GM12878 (cell line): ENCODE measurements around the gene LMF1. TPM values are rescaled to one million over a fixed set of nuclear protein-coding genes. Genes with fewer than 3 reads are reported as not detected.

ENCODE experiments used
- ATAC-seq: fragments of 200-7000 bp; cut with Tn5 transposase; 3 replicates; pipeline ENCODE4 v1.9.1; 2020; ENCODE audit warnings: mild to moderate bottlenecking, moderate library complexity
- BruUV-seq: library from RNA; stranded (reverse); fragments of 400-500 nt; replicated peaks from 2 replicates; lab custom pipeline; 2021; lab: Mats Ljungman, UMichigan
- CTCF ChIA-PET: fragments of 300-600 bp; sonication (Branson Sonifier 250); formaldehyde crosslinking; extraction: SDS; loops from one replicate; lab custom pipeline; 2021; ENCODE audit warnings: inconsistent platforms; lab: Yijun Ruan, JAX
- POLR2A ChIA-PET: fragments of 350-600 bp; formaldehyde crosslinking; extraction: SDS; loops from one replicate; lab custom pipeline; 2021; ENCODE audit warnings: inconsistent platforms; lab: Charles Lee
- RAD21 ChIA-PET: fragments of 300-600 bp; sonication (Branson Sonifier 250); formaldehyde crosslinking; loops from one replicate; lab custom pipeline; 2023; ENCODE audit warnings: antibody characterized with exemption; ENCODE audit not compliant: unreplicated experiment; lab: Charles Lee
- SMC1A ChIA-PET: fragments of 300-600 bp; sonication (Branson Sonifier 250); formaldehyde crosslinking; loops from one replicate; lab custom pipeline; 2023; ENCODE audit not compliant: unreplicated experiment, uncharacterized antibody; lab: Charles Lee
- DNase-seq: peaks from one replicate; pipeline ENCODE4 v3.0.0-alpha.2; 2011; ENCODE audit warnings: low read depth, low spot score
- FAIRE-seq: peaks from 3 replicates; lab custom pipeline; 2011; peaks lifted over from hg19 to GRCh38; lab: Jason Lieb, UNC
- H2AFZ ChIP-seq: 2 replicates; pipeline ENCODE4 v1.6.0; 2011; ENCODE audit warnings: low read depth, low read length, control low read depth; ENCODE audit not compliant: control insufficient read depth
- H3K27ac ChIP-seq: 2 replicates; pipeline ENCODE4 v1.5.1; 2011; ENCODE audit warnings: control low read depth; ENCODE audit not compliant: control insufficient read depth, insufficient read depth
- H3K27me3 ChIP-seq, 2 experiments: replicated peaks in 1 of 2; 2 replicates each; pipeline versions ENCODE4 v1.6.0 to v1.6.1; 2011; ENCODE audit warnings: low read length in 1 of 2; ENCODE audit not compliant: control insufficient read depth in 2 of 2, insufficient read depth in 2 of 2
- H3K36me3 ChIP-seq, 2 experiments: 2 replicates each; pipeline ENCODE4 v1.5.1; 2011; ENCODE audit warnings: low read length in 1 of 2; ENCODE audit not compliant: control insufficient read depth in 2 of 2, insufficient read depth in 2 of 2
- H3K4me1 ChIP-seq: 2 replicates; pipeline ENCODE4 v1.6.1; 2011; ENCODE audit warnings: mild to moderate bottlenecking, low read length, moderate library complexity, mixed read lengths; ENCODE audit not compliant: control insufficient read depth, insufficient read depth
- H3K4me2 ChIP-seq: 2 replicates; pipeline ENCODE4 v1.6.0; 2011; ENCODE audit warnings: control low read depth; ENCODE audit not compliant: control insufficient read depth, insufficient read depth
- H3K4me3 ChIP-seq: fragments of 200-600 bp; sonication (generic); 2 replicates; pipeline ENCODE4 v1.5.1; 2016
- H3K79me2 ChIP-seq: 2 replicates; pipeline ENCODE4 v1.6.0; 2011; ENCODE audit warnings: low read length; ENCODE audit not compliant: control insufficient read depth, insufficient read depth
- H3K9ac ChIP-seq: 2 replicates; pipeline ENCODE4 v1.8.0; 2011; ENCODE audit warnings: low read length, control low read depth, mixed read lengths; ENCODE audit not compliant: control insufficient read depth, insufficient read depth
- H3K9me3 ChIP-seq: replicated peaks from 3 replicates; pipeline ENCODE4 v1.5.1; 2011; ENCODE audit warnings: mild to moderate bottlenecking, low read length; ENCODE audit not compliant: control insufficient read depth, insufficient read depth
- H4K20me1 ChIP-seq: 2 replicates; pipeline ENCODE4 v1.6.0; 2011; ENCODE audit not compliant: control insufficient read depth, insufficient read depth
- ATF7 ChIP-seq: fragments of 450-650 bp; IDR thresholded peaks from 2 replicates; pipeline ENCODE4 v1.6.1; 2016; ENCODE audit warnings: low read depth, mild to moderate bottlenecking
- ESRRA ChIP-seq: IDR thresholded peaks from 2 replicates; pipeline ENCODE4 v1.6.1; 2012; ENCODE audit warnings: mild to moderate bottlenecking, low read length, improper control_type of control experiment
- FOXM1 ChIP-seq: IDR thresholded peaks from 2 replicates; pipeline ENCODE4 v1.6.1; 2012; ENCODE audit warnings: low read depth, mild to moderate bottlenecking, inconsistent platforms, low read length, moderate library complexity
- GATAD2B ChIP-seq: fragments of 450-650 bp; conservative IDR thresholded peaks from 2 replicates; pipeline ENCODE4 v1.6.1; 2017; ENCODE audit warnings: low read depth, mild to moderate bottlenecking, moderate library complexity
- REST ChIP-seq: IDR thresholded peaks from 2 replicates; pipeline ENCODE4 v1.6.1; 2012; ENCODE audit warnings: mild to moderate bottlenecking, low read depth, low read length
- TARDBP ChIP-seq: IDR thresholded peaks from 2 replicates; pipeline ENCODE4 v1.6.1; 2016; ENCODE audit warnings: borderline replicate concordance
- WGBS: methylation state at CpG from one replicate; pipeline ENCODE4 v1.1.6; 2016; ENCODE audit warnings: low lambda C conversion rate; ENCODE audit not compliant: insufficient replicate concordance, insufficient coverage; ENCODE audit errors: missing lambda C conversion rate; 5-methylcytosine and 5-hydroxymethylcytosine counted together
- in situ Hi-C: fragments of 300-500 bp; cut with MboI; formaldehyde crosslinking; loops from 9 replicates; pipeline ENCODE4 v1.14.3; 2018; ENCODE audit warnings: mixed read lengths
- intact Hi-C: fragments of 100-400 bp; cut with micrococcal nuclease; formaldehyde crosslinking; loops from one replicate; pipeline ENCODE4 v1.14.2; 2022; ENCODE audit not compliant: unreplicated experiment
- polyA plus RNA-seq, 11 experiments: library from polyadenylated mRNA; depleted of rRNA in 4 of 11; unstranded in 6 of 11; stranded (reverse) in 5 of 11; fragments of >200 nt; fragmentation: Nextera tagmentation in 4 of 11; fragmentation: Illumina TruSeq in 1 of 11; extraction: Ambion mirVana in 4 of 11; extraction: Trizol in 1 of 11; gene quantifications; 1 replicate in 1 of 11; 2 replicates in 10 of 11; pipeline versions ENCODE4 v1.2.1 to v1.2.3, GENCODE V29; 2011 to 2016; ENCODE audit warnings: inconsistent platforms in 2 of 11, missing spikeins in 2 of 11, low read depth in 1 of 11
- total RNA-seq, 4 experiments: library from RNA; depleted of rRNA in 3 of 4; stranded (reverse); fragments of >200 nt in 3 of 4; fragmentation: Illumina TruSeq in 1 of 4; extraction: Trizol in 1 of 4; gene quantifications; 2 replicates each; pipeline versions ENCODE4 v1.2.1 to v1.2.3, GENCODE V29; 2013 to 2021
- TF ChIP-seq, protein P1 (sequence below): fragments of 450-650 bp; IDR thresholded peaks from 2 replicates; pipeline ENCODE4 v1.6.1; 2017; ENCODE audit warnings: low read depth, mild to moderate bottlenecking, moderate library complexity
- TF ChIP-seq, protein P2 (sequence below): fragments of 450-650 bp; IDR thresholded peaks from 2 replicates; pipeline ENCODE4 v1.6.1; 2018; ENCODE audit warnings: borderline replicate concordance, mild to moderate bottlenecking; ENCODE audit not compliant: partially characterized antibody

The LMF1 gene
- total and polyA plus RNA-seq, 10 of the 15 experiments (the other 5 are each of a cell fraction or from before 2014, with no cell fraction given): 0.18 to 3.2 (median 1.4) TPM; not detected in 1

DNA sequence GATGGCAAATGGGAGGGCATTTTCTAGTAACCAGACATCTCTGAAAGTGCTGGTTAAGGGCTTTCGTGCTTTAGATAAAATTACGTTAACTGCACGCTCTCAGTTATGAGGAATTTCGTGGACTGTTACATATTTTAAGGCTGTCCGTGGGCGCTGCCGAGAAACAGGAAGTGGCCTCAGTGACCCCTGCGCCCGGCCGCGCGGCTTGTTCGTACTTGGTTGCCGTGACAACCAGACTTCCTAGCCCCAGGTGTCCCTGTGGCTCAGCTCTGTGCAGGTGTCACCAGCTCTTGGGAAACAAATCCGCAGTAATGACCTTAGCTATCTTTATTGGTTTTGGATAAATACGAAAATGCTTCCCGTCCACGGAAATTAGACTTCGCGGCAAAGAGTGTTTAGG lies 52.7 kb downstream of the LMF1 start:
- FAIRE-seq: no peak
- Histone ChIP-seq H3K9me3 (peaks cover 4% of the 10 kb centered on the region; the same call in 1 of the 3 replicates), H3K36me3 (no peaks in the 10 kb centered on the region), H4K20me1 (no peaks in the 10 kb centered on the region), H3K9ac (no peak overlapping the region), H3K79me2 (no peaks in the 10 kb centered on the region), H3K27ac (no peak overlapping the region), H3K27me3 (no peaks in the 10 kb centered on the region), H3K4me1 (no peaks in the 10 kb centered on the region), H3K4me3 (no peak overlapping the region), H2AFZ (no peak overlapping the region), H3K4me2 (no peak overlapping the region)
- WGBS: 80% methylated on average over 20 of the region's 20 CpGs
- TF ChIP-seq ATF7 (no peak), GATAD2B (no peak), TARDBP (no peak), FOXM1 (no peak), REST (no peak), ESRRA (no peak)
- TF ChIP-seq, protein P1, sequence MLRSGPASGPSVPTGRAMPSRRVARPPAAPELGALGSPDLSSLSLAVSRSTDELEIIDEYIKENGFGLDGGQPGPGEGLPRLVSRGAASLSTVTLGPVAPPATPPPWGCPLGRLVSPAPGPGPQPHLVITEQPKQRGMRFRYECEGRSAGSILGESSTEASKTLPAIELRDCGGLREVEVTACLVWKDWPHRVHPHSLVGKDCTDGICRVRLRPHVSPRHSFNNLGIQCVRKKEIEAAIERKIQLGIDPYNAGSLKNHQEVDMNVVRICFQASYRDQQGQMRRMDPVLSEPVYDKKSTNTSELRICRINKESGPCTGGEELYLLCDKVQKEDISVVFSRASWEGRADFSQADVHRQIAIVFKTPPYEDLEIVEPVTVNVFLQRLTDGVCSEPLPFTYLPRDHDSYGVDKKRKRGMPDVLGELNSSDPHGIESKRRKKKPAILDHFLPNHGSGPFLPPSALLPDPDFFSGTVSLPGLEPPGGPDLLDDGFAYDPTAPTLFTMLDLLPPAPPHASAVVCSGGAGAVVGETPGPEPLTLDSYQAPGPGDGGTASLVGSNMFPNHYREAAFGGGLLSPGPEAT: no peak
- TF ChIP-seq, protein P2, sequence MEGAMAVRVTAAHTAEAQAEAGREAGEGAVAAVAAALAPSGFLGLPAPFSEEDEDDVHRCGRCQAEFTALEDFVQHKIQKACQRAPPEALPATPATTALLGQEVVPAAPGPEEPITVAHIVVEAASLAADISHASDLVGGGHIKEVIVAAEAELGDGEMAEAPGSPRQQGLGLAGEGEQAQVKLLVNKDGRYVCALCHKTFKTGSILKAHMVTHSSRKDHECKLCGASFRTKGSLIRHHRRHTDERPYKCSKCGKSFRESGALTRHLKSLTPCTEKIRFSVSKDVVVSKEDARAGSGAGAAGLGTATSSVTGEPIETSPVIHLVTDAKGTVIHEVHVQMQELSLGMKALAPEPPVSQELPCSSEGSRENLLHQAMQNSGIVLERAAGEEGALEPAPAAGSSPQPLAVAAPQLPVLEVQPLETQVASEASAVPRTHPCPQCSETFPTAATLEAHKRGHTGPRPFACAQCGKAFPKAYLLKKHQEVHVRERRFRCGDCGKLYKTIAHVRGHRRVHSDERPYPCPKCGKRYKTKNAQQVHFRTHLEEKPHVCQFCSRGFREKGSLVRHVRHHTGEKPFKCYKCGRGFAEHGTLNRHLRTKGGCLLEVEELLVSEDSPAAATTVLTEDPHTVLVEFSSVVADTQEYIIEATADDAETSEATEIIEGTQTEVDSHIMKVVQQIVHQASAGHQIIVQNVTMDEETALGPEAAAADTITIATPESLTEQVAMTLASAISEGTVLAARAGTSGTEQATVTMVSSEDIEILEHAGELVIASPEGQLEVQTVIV: no peak
- ATAC-seq: no peak
- in situ Hi-C loops (no loop called here), intact Hi-C loops (no loop called here)
- ChIA-PET RAD21 (no interaction called here), POLR2A (no interaction called here), CTCF (no interaction called here), SMC1A (no interaction called here)
- DNase-seq: no peak
- no TSS peak for BruUV-seq
